Measurements from ENCODE around the gene TEP1.

The TEP1 gene

GRCh38 chr14:20412411-20412810 lies 890 bp downstream of the TEP1 start:
- peak overlapping the region; percentile 89 for H3K27ac ChIP-seq
- peaks cover 13 to 24% of the 10 kb centered on the region in 2 experiments for H3K4me1 ChIP-seq (ENCODE audit: control insufficient read depth in 1 of 2, insufficient read depth in 1 of 2, low read depth in 1 of 2, low read length in 1 of 2)
- peaks cover 11% of the 10 kb centered on the region for H3K36me3 ChIP-seq
- no peaks in the 10 kb centered on the region for H3K9me3 ChIP-seq
- TF ChIP-seq CTCF (IDR thresholded peaks at IDR 0.05) = no peak
- H3K27me3 ChIP-seq = no peaks in the 10 kb centered on the region
- H3K4me3 ChIP-seq (ENCODE audit: low read depth in 1 of 2, low read length in 1 of 2) = peak overlapping the region; percentile 75 to 89

GRCh38 chr14:20409226-20409625 lies 4.1 kb downstream of the TEP1 start:
- Histone ChIP-seq H3K9me3 (no peaks in the 10 kb centered on the region), H3K4me3 (ENCODE audit: low read depth in 1 of 2, low read length in 1 of 2) (no peak overlapping the region), H3K36me3 (peaks cover 42% of the 10 kb centered on the region), H3K27ac (no peak overlapping the region), H3K27me3 (no peaks in the 10 kb centered on the region), H3K4me1 (ENCODE audit: control insufficient read depth in 1 of 2, insufficient read depth in 1 of 2, low read depth in 1 of 2, low read length in 1 of 2) (peaks cover 11 to 17% of the 10 kb centered on the region in 2 experiments)
- no peak for TF ChIP-seq CTCF (IDR thresholded peaks at IDR 0.05)

GRCh38 chr14:20403521-20403920 lies 9.8 kb downstream of the TEP1 start:
- H3K9me3 ChIP-seq = no peaks in the 10 kb centered on the region
- no peak overlapping the region for H3K4me3 ChIP-seq (ENCODE audit: low read depth in 1 of 2, low read length in 1 of 2)
- no peak for TF ChIP-seq CTCF (IDR thresholded peaks at IDR 0.05)
- H3K27me3 ChIP-seq = no peaks in the 10 kb centered on the region
- H3K27ac ChIP-seq = no peak overlapping the region
- H3K4me1 ChIP-seq (ENCODE audit: control insufficient read depth in 1 of 2, insufficient read depth in 1 of 2, low read depth in 1 of 2, low read length in 1 of 2) = no peaks in the 10 kb centered on the region
- H3K36me3 ChIP-seq = peaks cover 96% of the 10 kb centered on the region

- no peak overlapping the region for H3K27ac ChIP-seq
- H3K4me1 ChIP-seq (ENCODE audit: control insufficient read depth in 1 of 2, insufficient read depth in 1 of 2, low read depth in 1 of 2, low read length in 1 of 2) = no peaks in the 10 kb centered on the region
- H3K36me3 ChIP-seq = peaks cover 95% of the 10 kb centered on the region
- no peaks in the 10 kb centered on the region for H3K9me3 ChIP-seq
- TF ChIP-seq CTCF (IDR thresholded peaks at IDR 0.05) = no peak
- H3K4me3 ChIP-seq (ENCODE audit: low read depth in 1 of 2, low read length in 1 of 2) = no peak overlapping the region
- no peaks in the 10 kb centered on the region for H3K27me3 ChIP-seq
Observed at GRCh38 chr14:20400965-20401593, 12.2 kb downstream of the TEP1 start.

GRCh38 chr14:20400589-20400964 lies 12.7 kb downstream of the TEP1 start:
- no peak overlapping the region for H3K4me3 ChIP-seq (ENCODE audit: low read depth in 1 of 2, low read length in 1 of 2)
- TF ChIP-seq CTCF (IDR thresholded peaks at IDR 0.05) = no peak
- H3K9me3 ChIP-seq = no peaks in the 10 kb centered on the region
- peaks cover 96% of the 10 kb centered on the region for H3K36me3 ChIP-seq
- no peak overlapping the region for H3K27ac ChIP-seq
- H3K4me1 ChIP-seq (ENCODE audit: control insufficient read depth in 1 of 2, insufficient read depth in 1 of 2, low read depth in 1 of 2, low read length in 1 of 2) = no peaks in the 10 kb centered on the region
- no peaks in the 10 kb centered on the region for H3K27me3 ChIP-seq

All from neutrophil (primary cell).